ENCODE measurements around the gene ATP6AP1. TPM values are rescaled to one million over a fixed set of nuclear protein-coding genes. Genes with fewer than 3 reads are reported as not detected.
A peak's percentile ranks its signal among the peaks of the same experiment; 100 is the strongest.

Gene ATP6AP1
- total and polyA plus RNA-seq, 9 of the 15 experiments (the other 6 are each of a cell fraction or from before 2014, with no cell fraction given): 8.3 to 90.5 (median 52.9) TPM

GRCh38 chrX:154458954-154459778, 30.7 kb downstream of the ATP6AP1 start:
- TF ChIP-seq KAT2B (IDR thresholded peaks at IDR 0.05; ENCODE audit: low read depth, low read length) (no peak), MAZ (CRISPR knock-in tag; conservative IDR thresholded peaks at IDR 0.05 in 1 of 2, IDR thresholded peaks at IDR 0.05 in 1 of 2) (0 out of 4 replicates have a peak, but pooled peaks of 1 of the 2 experiments have one; percentile 3), ZNF778 (CRISPR knock-in tag; IDR thresholded peaks at IDR 0.05) (no peak), ZNF197 (CRISPR knock-in tag; IDR thresholded peaks at IDR 0.05; ENCODE audit: low read depth) (no peak), PRMT5 (CRISPR knock-in tag; IDR thresholded peaks at IDR 0.05) (no peak), MBD2 (IDR thresholded peaks at IDR 0.05; ENCODE audit: borderline replicate concordance, low read depth) (no peak), PHF20 (IDR thresholded peaks at IDR 0.05; ENCODE audit: partially characterized antibody) (no peak)
- Histone ChIP-seq H3K27me3 (ENCODE audit: control insufficient read depth in 2 of 2, insufficient read depth in 2 of 2, low read length in 2 of 2) (no peaks in the 10 kb centered on the region), H4K20me1 (replicated peaks; ENCODE audit: control insufficient read depth, insufficient read depth, low read length) (peaks cover 3% of the 10 kb centered on the region; the same call in 1 of the 2 replicates), H3K4me2 (ENCODE audit: insufficient read depth, low read length) (peak overlapping the region; percentile 81), H3K9me1 (ENCODE audit: control insufficient read depth, insufficient read depth, low read length) (no peaks in the 10 kb centered on the region), H3K9me3 (replicated peaks; ENCODE audit: control insufficient read depth, insufficient read depth, low read depth, low read length) (no peaks in the 10 kb centered on the region), H3K27ac (ENCODE audit: extremely low read depth, low read depth, low read length) (peak overlapping the region; percentile 74; the same call in 2 of the 3 replicates), H2AFZ (ENCODE audit: low read depth, low read length) (no peak overlapping the region), H3K4me3 (peak overlapping the region; percentile 59), H3K9ac (ENCODE audit: insufficient read depth in 1 of 2, low read depth in 2 of 2, low read length in 2 of 2) (peak overlapping the region; percentile 66 to 92), H3K4me1 (replicated peaks in 1 of 2; ENCODE audit: control insufficient read depth in 2 of 2, insufficient read depth in 2 of 2, low read length in 2 of 2) (peaks cover 7 to 50% of the 10 kb centered on the region in 2 experiments; a peak in 3 of 5 replicates), H3K79me2 (ENCODE audit: control insufficient read depth, insufficient read depth, low read length) (peaks cover 30% of the 10 kb centered on the region), H3K36me3 (ENCODE audit: control insufficient read depth, insufficient read depth, low read length) (peaks cover 35% of the 10 kb centered on the region; the same call in 2 of the 3 replicates)
- CTCF ChIA-PET (ENCODE audit: low intra/inter-chr PET ratio): no interaction called here
- WGBS (ENCODE audit: insufficient coverage, low coverage, missing lambda C conversion rate): 8% methylated on average over 4 of the region's 15 CpGs
- in situ Hi-C loops (cut with MboI) (no loop called here), intact Hi-C loops (cut with micrococcal nuclease) (no loop called here)
- no TSS peak for BruUV-seq (replicated peaks)
- DNase-seq (ENCODE audit: extremely low read depth in 1 of 4, low spot score in 3 of 4) (no peak), ATAC-seq (peak; percentile 62), FAIRE-seq (no peak)
- POLR2A ChIA-PET: interaction anchor here (0.5 to 2.9 kb wide), 13 partner anchors 14 to 1529 kb away, joined by 3 to 11 read pairs (median 5); partner anchors contain the start of genes ATP6AP1, LAGE3 and UBL4A

Data from K562 (cell line).